HCT116 (cell line): ENCODE data around the gene CSGALNACT2. TPM values are rescaled to one million over a fixed set of nuclear protein-coding genes. Genes with fewer than 3 reads are reported as not detected.

Source experiments
- ATAC-seq: fragments of 200-7000 bp; cut with Tn5 transposase; 2 replicates; pipeline ENCODE4 v1.9.1; 2020; ENCODE audit warnings: mild to moderate bottlenecking, moderate library complexity
- BruUV-seq: library from RNA; stranded (reverse); fragments of 400-500 nt; replicated peaks from 2 replicates; lab custom pipeline; 2021; lab: Mats Ljungman, UMichigan
- CTCF ChIA-PET: fragments of 300-600 bp; sonication (Branson Sonifier 250); formaldehyde crosslinking; loops from one replicate; lab custom pipeline; 2021; ENCODE audit warnings: antibody characterized with exemption; lab: Charles Lee
- POLR2A ChIA-PET: fragments of 300-600, 350-600 bp; sonication (Branson Sonifier 250); formaldehyde crosslinking; loops from one replicate; lab custom pipeline; 2021; ENCODE audit warnings: antibody characterized with exemption; lab: Charles Lee
- RAD21 ChIA-PET, 2 experiments: fragments of 300-600 bp; sonication (Branson Sonifier 250); formaldehyde crosslinking; loops; one replicate each; lab custom pipeline; 2023; ENCODE audit warnings: low total read pairs in 2 of 2; ENCODE audit not compliant: uncharacterized antibody in 2 of 2, unreplicated experiment in 2 of 2, low non-redundant PET in 1 of 2; lab: Charles Lee
- DNase-seq: peaks from one replicate; pipeline ENCODE4 v3.0.0-alpha.2; 2010; ENCODE audit warnings: low read depth, low spot score
- H2AFZ ChIP-seq: fragments of 200-600 bp; shearing (Covaris generic), sonication (generic); 2 replicates; pipeline ENCODE4 v1.6.1; 2017; ENCODE audit warnings: low read depth, mixed run types, mixed read lengths, antibody characterized with exemption, low read length; ENCODE audit not compliant: poor library complexity, severe bottlenecking
- H3K27ac ChIP-seq: 2 replicates; pipeline ENCODE4 v1.5.1; 2012; ENCODE audit warnings: low read depth, low read length
- H3K27me3 ChIP-seq: fragments of 200-600 bp; sonication (generic); 2 replicates; pipeline ENCODE4 v1.6.1; 2016; ENCODE audit warnings: mixed run types, low read length, mixed read lengths; ENCODE audit not compliant: insufficient read depth
- H3K36me3 ChIP-seq, 2 experiments: fragments of 200-500 bp in 1 of 2; fragments of 200-600 bp in 1 of 2; sonication (Bioruptor generic) in 1 of 2; sonication (generic) in 1 of 2; 2 replicates each; pipeline versions ENCODE4 v1.5.1 to v1.6.1; 2014 to 2016; ENCODE audit warnings: low read length in 2 of 2, inconsistent platforms in 1 of 2, mixed read lengths in 1 of 2, mixed run types in 1 of 2; ENCODE audit not compliant: insufficient read depth in 2 of 2, control insufficient read depth in 1 of 2
- H3K4me1 ChIP-seq, 2 experiments: fragments of 200-600 bp in 1 of 2; sonication (generic) in 1 of 2; 2 replicates each; pipeline versions ENCODE4 v1.5.1 to v1.6.1; 2012 to 2017; ENCODE audit warnings: low read length in 2 of 2, inconsistent platforms in 1 of 2, mild to moderate bottlenecking in 1 of 2, mixed read lengths in 1 of 2, mixed run types in 1 of 2, moderate library complexity in 1 of 2; ENCODE audit not compliant: insufficient read depth in 2 of 2, control insufficient read depth in 1 of 2
- H3K4me2 ChIP-seq: fragments of 200-600 bp; sonication (generic); 2 replicates; pipeline ENCODE4 v1.6.1; 2017; ENCODE audit warnings: mixed run types, low read length, mixed read lengths
- H3K4me3 ChIP-seq, 2 experiments: fragments of 200-600 bp in 1 of 2; sonication (generic) in 1 of 2; replicated peaks in 1 of 2; 2 replicates each; pipeline ENCODE4 v1.5.1; 2011 to 2016; ENCODE audit warnings: low read length in 2 of 2, control low read depth in 1 of 2, low read depth in 1 of 2, mild to moderate bottlenecking in 1 of 2, mixed read lengths in 1 of 2, mixed run types in 1 of 2
- H3K79me2 ChIP-seq: fragments of 200-600 bp; sonication (generic); 2 replicates; pipeline ENCODE4 v1.6.1; 2017; ENCODE audit warnings: mild to moderate bottlenecking, mixed run types, low read length, moderate library complexity, mixed read lengths; ENCODE audit not compliant: insufficient read depth
- H3K9ac ChIP-seq: fragments of 200-600 bp; sonication (generic); 2 replicates; pipeline ENCODE4 v1.6.1; 2016; ENCODE audit warnings: low read length, mixed read lengths
- H3K9me2 ChIP-seq: fragments of 200-600 bp; sonication (generic), shearing (Covaris generic); 2 replicates; pipeline ENCODE4 v1.6.1; 2017; ENCODE audit warnings: mixed run types, mild to moderate bottlenecking, moderate library complexity; ENCODE audit not compliant: insufficient read depth
- H3K9me3 ChIP-seq, 2 experiments: fragments of 200-500 bp in 1 of 2; fragments of 200-600 bp in 1 of 2; sonication (Bioruptor generic) in 1 of 2; sonication (generic) in 1 of 2; 2 replicates each; pipeline ENCODE4 v1.6.1; 2014 to 2017; ENCODE audit warnings: low read length in 2 of 2, mixed read lengths in 2 of 2, inconsistent platforms in 1 of 2, low read depth in 1 of 2, mild to moderate bottlenecking in 1 of 2, mixed run types in 1 of 2, moderate library complexity in 1 of 2; ENCODE audit not compliant: control insufficient read depth in 1 of 2, insufficient read depth in 1 of 2
- H4K20me1 ChIP-seq: fragments of 200-600 bp; sonication (generic), shearing (Covaris generic); 2 replicates; pipeline ENCODE4 v1.6.1; 2017; ENCODE audit warnings: mixed run types, mild to moderate bottlenecking, moderate library complexity; ENCODE audit not compliant: insufficient read depth
- EZH2 ChIP-seq: fragments of 200-600 bp; sonication (generic); IDR thresholded peaks from 2 replicates; pipeline ENCODE4 v1.6.1; 2017; ENCODE audit warnings: antibody characterized with exemption, mixed run types
- FOSL1 ChIP-seq: IDR thresholded peaks from 2 replicates; pipeline ENCODE4 v1.6.1; 2012; ENCODE audit warnings: low read depth
- JUND ChIP-seq: IDR thresholded peaks from 2 replicates; pipeline ENCODE4 v1.6.1; 2012
- RAD21 ChIP-seq: IDR thresholded peaks from 2 replicates; pipeline ENCODE4 v1.6.1; 2012; ENCODE audit warnings: low read depth, mild to moderate bottlenecking
- SRF ChIP-seq: IDR thresholded peaks from 2 replicates; pipeline ENCODE4 v1.6.1; 2012; ENCODE audit warnings: low read depth
- YY1 ChIP-seq: IDR thresholded peaks from 2 replicates; pipeline ENCODE4 v1.6.1; 2011; ENCODE audit warnings: low read length, low read depth, moderate library complexity, mild to moderate bottlenecking; ENCODE audit not compliant: insufficient replicate concordance; ENCODE audit errors: extremely low read depth
- ZNF274 ChIP-seq: fragments of 200-500 bp; sonication (Bioruptor generic); IDR thresholded peaks from 2 replicates; pipeline ENCODE4 v1.6.1; 2014; ENCODE audit warnings: mild to moderate bottlenecking, low read depth, low read length, inconsistent platforms
- intact Hi-C: fragments of 100-400 bp; cut with micrococcal nuclease; formaldehyde crosslinking; loops from 2 replicates; pipeline ENCODE4 v1.10.0; 2022
- total RNA-seq: library from RNA; stranded (reverse); gene quantifications from one replicate; pipeline ENCODE4 v1.2.1, GENCODE V29; 2021; ENCODE audit not compliant: unreplicated experiment
- TF ChIP-seq, protein P1 (sequence below): IDR thresholded peaks from 2 replicates; pipeline ENCODE4 v1.6.1; 2012; ENCODE audit warnings: low read depth
- TF ChIP-seq, protein P2 (sequence below): IDR thresholded peaks from 2 replicates; pipeline ENCODE4 v1.6.1; 2011; ENCODE audit warnings: mild to moderate bottlenecking, low read length, moderate library complexity; ENCODE audit not compliant: insufficient replicate concordance; ENCODE audit errors: extremely low read depth
- TF ChIP-seq, protein P3 (sequence below): IDR thresholded peaks from 2 replicates; pipeline ENCODE4 v1.6.1; 2012

Gene CSGALNACT2
- total RNA-seq, 1 experiment from 2014 or later: 9.9 TPM

DNA sequence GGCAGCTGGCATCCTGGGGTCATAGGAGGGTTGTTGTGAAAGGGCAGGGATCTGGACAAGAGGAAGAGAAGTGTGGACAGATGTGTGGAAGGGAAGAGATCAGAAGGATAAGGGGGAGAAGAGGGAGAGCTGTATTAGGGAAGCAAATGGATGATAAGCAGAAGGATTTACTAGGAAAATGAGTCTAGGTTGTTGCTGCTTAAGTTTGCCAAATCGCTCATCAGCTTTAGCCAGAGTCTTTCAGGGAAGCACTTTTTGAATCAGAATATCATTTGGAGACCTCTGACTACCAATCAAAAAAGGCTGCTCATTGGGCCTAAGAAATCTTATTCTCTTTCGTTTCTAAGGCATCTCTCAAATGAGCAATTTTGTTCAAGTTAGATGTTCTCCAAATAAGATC, 2.6 kb upstream of the CSGALNACT2 start:
- Histone ChIP-seq H2AFZ (no peak overlapping the region), H4K20me1 (no peaks in the 10 kb centered on the region), H3K4me1 (peaks cover 3 to 16% of the 10 kb centered on the region in 2 experiments; a peak in 3 of 4 replicates), H3K79me2 (peaks cover 22% of the 10 kb centered on the region), H3K9ac (no peak overlapping the region), H3K36me3 (no peaks in the 10 kb centered on the region), H3K9me2 (no peaks in the 10 kb centered on the region)
- RAD21 ChIA-PET: no interaction called here
- CTCF ChIA-PET: no interaction called here
- no peak for ATAC-seq
- intact Hi-C loops: no loop called here
- TF ChIP-seq EZH2: no peak
- no peak for TF ChIP-seq JUND
- TF ChIP-seq, protein P1, sequence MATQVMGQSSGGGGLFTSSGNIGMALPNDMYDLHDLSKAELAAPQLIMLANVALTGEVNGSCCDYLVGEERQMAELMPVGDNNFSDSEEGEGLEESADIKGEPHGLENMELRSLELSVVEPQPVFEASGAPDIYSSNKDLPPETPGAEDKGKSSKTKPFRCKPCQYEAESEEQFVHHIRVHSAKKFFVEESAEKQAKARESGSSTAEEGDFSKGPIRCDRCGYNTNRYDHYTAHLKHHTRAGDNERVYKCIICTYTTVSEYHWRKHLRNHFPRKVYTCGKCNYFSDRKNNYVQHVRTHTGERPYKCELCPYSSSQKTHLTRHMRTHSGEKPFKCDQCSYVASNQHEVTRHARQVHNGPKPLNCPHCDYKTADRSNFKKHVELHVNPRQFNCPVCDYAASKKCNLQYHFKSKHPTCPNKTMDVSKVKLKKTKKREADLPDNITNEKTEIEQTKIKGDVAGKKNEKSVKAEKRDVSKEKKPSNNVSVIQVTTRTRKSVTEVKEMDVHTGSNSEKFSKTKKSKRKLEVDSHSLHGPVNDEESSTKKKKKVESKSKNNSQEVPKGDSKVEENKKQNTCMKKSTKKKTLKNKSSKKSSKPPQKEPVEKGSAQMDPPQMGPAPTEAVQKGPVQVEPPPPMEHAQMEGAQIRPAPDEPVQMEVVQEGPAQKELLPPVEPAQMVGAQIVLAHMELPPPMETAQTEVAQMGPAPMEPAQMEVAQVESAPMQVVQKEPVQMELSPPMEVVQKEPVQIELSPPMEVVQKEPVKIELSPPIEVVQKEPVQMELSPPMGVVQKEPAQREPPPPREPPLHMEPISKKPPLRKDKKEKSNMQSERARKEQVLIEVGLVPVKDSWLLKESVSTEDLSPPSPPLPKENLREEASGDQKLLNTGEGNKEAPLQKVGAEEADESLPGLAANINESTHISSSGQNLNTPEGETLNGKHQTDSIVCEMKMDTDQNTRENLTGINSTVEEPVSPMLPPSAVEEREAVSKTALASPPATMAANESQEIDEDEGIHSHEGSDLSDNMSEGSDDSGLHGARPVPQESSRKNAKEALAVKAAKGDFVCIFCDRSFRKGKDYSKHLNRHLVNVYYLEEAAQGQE: no peak
- TF ChIP-seq SRF: no peak
- no peak for TF ChIP-seq YY1
- TF ChIP-seq FOSL1: no peak
- TF ChIP-seq RAD21: no peak
- TF ChIP-seq ZNF274: no peak
- TF ChIP-seq, protein P2, sequence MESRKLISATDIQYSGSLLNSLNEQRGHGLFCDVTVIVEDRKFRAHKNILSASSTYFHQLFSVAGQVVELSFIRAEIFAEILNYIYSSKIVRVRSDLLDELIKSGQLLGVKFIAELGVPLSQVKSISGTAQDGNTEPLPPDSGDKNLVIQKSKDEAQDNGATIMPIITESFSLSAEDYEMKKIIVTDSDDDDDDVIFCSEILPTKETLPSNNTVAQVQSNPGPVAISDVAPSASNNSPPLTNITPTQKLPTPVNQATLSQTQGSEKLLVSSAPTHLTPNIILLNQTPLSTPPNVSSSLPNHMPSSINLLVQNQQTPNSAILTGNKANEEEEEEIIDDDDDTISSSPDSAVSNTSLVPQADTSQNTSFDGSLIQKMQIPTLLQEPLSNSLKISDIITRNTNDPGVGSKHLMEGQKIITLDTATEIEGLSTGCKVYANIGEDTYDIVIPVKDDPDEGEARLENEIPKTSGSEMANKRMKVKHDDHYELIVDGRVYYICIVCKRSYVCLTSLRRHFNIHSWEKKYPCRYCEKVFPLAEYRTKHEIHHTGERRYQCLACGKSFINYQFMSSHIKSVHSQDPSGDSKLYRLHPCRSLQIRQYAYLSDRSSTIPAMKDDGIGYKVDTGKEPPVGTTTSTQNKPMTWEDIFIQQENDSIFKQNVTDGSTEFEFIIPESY: no peak
- TF ChIP-seq, protein P3, sequence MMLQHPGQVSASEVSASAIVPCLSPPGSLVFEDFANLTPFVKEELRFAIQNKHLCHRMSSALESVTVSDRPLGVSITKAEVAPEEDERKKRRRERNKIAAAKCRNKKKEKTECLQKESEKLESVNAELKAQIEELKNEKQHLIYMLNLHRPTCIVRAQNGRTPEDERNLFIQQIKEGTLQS: no peak
- TF ChIP-seq, all 23 proteins: peak for 0
- no TSS peak for BruUV-seq
- POLR2A ChIA-PET: no interaction called here
- no peak for DNase-seq
- Histone ChIP-seq H3K27me3 (no peaks in the 10 kb centered on the region), H3K27ac (no peak overlapping the region), H3K4me3 (no peak overlapping the region), H3K4me2 (no peak overlapping the region), H3K9me3 (no peaks in the 10 kb centered on the region)
